ENCODE data around the gene FBLN1.
A peak's percentile ranks its signal among the peaks of the same experiment; 100 is the strongest.
"Not testable (repeated sequence)": the region's sequence is repeated elsewhere in the genome, so short reads cannot be mapped to it uniquely, and the experiment has no call there.

Gene FBLN1

DNA sequence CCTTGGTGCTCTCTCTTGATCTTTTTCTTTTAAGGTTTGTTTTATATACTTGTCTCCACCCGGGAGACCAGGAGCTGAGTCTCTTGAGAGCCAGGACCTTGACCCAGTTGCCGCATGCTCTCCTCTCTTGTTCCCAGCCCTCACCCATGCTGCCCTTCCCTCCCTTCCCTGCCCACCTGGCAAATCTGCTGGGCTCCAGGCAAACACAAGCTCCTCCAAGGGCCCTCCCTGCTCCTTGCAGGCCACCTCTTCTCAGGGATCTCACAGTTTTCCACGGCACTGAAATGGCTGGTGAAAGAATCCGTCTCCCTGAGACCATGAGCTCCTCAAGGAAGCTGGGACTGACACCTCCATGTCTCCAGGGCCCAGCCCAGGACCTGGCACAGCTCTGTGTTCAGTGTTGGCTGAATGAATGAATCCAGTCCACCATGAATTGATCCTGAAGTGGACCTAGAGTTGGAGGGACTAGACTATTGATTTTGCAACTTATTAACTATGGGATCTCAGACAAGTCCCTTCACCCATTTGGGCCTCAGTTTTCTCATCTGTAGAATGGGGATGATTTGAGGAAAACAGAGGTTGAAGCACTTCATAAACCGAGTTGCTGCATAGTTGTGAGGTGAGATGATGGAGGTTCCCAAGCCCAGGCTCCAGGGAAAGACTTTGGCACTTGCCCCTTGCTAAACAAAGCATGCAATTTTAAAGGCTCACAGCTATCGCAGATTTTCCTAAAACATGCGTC, 25.1 kb upstream of the FBLN1 start:
- no peak for DNase-seq

DNA sequence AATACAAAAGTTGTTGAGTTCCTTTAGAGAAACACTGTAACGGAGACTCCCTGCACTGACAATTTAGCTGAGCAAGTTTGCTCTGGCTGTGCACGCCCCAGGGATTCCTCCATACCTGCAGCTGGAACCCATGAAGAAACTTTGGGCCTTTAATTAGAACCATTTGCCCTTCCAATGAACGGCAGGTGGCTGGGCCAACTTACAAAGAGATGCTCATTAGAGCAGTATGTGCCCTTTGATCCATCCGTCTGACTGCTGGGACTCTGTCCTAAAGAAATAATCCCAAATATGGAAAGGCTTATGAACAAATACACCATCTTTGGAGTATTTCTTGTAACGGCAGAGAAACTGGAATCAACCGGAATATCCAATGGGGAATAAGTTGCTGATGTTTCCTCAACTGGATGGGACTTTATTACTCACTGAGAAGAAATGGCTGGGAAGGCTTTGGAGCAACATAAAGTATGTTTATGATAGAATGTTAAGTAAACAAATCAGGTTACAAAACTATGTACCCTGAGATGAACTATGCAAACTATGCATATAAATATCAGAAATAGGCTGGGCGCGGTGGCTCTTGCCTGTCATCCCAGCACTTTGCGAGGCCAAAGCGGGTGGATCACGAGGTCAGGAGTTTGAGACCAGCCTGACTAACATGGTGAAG, 24.4 kb upstream of the FBLN1 start:
- DNase-seq, result no peak

DNA sequence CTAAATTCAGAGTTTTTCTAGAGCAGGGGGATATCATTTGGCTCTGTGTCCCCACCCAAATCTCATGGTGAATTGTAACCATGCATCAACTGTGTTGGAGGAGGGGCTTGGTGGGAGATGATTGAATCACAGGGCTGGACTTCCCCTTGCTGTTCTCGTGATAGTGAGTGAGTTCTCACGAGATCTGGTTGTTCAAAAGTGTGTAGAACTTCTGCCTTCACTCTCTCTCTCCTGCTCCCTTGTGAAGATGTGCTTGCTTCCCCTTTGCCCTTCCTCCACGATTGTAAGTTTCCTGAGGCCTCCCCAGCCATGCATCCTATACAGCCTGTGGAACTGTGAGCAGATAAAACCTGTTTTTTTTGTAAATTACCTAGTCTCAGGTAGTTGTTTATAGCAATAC, 22.0 kb upstream of the FBLN1 start:
- DNase-seq, result no peak

DNA sequence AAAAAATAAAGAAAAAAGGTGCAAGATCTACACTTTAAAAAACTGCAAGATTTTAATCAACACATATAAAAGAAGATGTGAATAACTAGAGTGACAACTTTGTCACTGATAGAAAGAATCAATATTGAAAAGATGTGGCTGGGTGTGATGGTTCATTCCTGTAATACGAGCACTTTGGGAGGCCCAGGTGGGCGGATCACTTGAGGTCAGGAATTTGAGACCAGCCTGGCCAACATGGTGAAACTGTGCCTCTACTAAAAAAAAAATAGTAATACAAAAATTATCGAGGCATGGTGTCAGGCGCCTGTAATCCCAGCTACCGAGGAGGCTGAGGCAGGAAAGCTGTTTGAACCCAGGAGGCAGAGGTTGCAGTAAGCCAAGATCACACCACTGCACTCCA, 21.0 kb upstream of the FBLN1 start:
- no peak for DNase-seq

DNA sequence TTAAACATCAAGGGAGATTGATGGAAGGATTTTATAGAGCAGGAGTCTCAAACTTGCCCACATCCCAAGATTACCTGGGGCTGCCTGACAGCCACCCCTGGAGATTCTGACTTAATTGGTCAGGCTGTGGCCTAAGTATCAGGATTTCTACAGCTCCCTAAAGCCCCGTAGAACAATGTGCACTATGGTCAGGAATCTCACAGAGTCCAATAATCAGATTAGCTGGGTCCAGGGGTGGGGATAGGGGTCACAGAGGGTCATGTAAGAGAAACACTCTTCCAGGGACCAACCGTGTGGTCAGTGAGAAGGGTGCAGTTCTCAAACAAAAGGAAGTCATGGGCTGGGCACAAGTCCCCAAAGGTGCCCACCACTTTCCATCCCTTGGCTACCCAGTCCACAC, 20.5 kb upstream of the FBLN1 start:
- DNase-seq, result no peak

DNA sequence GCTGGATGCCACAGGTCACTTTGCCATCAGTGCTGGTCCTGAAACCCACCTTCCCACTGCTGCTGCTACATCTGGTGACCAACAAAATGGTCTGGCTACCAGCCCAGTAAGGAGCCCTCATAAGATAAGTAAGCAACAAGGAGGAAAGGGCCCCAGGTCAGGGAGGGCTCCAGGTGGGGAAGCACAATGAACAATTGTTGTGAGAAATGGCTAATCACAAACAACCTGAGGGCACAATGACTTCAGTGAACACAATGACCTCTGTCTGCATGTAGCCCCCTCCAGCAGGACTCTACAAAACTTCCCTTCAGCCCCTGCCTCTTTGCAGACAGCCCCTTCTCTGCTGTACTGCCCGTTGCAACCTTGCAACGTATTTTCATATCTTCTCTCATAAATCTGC, 19.4 kb upstream of the FBLN1 start:
- DNase-seq, result no peak

DNA sequence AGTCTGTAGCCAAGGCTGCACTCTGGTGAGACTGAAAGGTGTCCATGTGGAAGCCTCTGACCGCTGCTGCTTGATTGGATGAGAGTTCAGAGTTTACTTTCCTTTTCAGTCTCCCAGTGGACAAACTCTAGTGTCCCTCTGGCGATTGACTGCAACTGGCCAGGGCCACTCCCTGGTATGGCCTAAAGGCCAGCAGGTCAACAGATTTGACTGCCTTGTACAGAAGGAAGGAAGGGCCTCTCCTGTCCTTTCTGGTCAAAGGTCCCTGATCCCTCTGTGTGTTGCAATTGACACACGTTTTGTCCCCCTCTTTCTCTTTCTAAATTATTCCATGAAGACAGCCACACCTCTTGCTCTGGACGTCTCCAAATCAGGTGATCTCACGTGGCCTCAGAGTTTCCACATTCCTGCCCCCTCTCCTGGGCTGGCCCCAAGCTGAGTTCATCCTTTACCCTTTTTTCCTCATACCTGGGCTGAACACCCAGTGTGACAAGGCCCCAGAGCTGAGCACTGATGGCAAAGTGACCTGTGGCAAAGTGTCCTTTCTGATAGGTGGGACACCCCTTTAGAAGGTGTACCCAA, 18.7 kb upstream of the FBLN1 start:
- DNase-seq, result no peak

DNA sequence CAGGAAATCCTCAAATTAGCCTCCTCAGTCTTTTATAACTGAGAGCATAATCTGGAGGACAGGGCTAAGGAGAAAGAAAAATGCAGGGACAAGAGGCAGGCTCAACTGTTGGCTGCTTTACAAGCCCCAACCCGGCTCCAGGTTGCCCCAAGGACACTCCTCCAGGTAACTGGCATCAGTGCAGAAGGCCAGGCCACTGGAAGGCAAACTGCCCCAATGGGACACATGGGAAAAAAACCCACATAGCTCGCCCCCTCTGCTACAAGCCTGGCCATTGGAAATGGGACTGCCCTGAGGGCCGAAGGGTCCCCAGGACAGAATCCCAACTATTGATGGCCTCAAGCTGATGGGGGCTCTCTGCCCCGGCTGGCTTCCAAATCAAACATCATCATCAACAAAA, 17.9 kb upstream of the FBLN1 start:
- no peak for DNase-seq

DNA sequence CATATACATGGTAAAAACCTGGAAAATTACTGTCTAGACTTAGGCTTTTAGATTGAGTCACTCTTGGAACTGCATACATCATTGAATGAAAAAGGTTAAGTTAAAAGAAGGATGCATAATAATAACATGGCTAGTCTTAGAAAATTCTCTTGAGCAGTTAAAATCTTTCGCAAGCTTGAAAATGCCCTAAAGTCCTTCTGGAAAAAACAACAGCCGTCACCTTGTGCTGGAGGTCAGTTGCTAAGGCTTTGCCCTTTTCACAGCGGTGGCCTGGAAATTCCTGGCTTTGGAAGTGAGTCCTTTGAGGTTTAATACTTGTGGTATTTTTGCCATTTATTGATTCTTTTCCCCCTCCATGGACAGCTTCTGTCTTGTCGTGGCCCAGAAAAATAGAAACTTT, 17.4 kb upstream of the FBLN1 start:
- DNase-seq, result no peak

DNA sequence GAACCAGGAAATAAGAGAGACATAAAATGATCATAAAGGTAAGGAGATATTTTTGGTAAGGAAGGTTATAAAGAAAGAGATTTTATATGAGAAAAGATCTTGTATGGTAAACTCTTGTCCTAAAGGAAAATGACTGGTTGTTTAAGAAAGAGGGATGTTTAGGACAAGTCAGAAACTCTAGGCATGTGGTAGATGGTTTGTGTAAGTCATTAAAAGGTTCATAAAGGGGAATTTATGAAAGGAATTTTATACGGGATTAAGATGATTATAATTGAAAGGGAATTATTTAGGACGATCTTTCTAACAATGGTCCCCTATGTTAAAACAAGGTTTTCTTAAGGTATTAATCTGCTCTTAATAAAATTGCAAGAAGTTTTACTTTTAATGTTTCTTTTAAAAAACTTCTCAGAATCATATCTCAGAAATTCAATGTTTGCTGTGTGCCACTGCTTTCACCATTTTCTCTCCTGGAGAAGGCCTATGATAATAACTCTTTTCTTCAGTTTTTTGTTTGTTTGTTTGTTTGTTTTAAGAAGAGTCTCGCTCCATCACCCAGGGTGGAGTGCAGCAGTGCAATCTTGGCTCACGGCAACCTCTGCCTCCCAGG, 13.8 kb upstream of the FBLN1 start:
- DNase-seq, result no peak

DNA sequence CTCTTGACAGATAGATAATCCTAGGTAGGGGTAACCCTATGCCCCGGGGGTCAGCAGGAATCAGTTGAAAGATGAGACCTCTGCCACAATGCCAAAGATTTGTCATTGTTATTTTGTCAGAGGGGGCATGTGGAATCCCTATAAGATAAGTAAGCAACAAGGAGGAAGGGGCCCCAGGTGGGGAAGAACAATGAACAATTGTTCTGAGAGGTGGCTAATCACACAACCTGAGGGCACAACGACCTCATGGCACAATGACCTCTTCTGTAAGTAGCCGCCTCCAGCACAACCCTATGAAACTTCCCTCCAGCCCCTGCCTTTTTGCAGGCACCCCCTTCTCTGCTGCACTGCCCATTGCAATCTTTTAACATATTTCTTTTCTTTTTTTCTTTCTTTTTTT, 11.8 kb upstream of the FBLN1 start:
- DNase-seq, result no peak

DNA sequence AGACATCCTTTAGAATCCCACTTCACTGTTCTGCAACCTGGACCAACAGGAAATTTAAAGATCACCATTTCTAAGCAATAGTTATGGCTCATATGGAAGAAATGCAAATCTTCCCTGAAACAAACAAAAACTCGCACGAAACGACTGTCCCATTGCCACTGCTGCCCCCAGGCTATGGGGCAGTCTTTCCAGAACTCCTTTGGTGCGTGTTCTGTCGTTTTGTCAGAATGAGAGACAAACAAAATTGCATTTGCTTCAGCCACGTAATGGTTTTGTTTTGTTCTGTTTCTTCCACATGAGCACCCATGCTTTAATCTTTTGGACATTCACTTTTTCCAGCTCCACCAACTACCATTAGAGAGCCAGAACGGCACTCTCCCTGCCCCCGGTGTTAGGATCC, 10.8 kb upstream of the FBLN1 start:
- DNase-seq, result peak; percentile 0

DNA sequence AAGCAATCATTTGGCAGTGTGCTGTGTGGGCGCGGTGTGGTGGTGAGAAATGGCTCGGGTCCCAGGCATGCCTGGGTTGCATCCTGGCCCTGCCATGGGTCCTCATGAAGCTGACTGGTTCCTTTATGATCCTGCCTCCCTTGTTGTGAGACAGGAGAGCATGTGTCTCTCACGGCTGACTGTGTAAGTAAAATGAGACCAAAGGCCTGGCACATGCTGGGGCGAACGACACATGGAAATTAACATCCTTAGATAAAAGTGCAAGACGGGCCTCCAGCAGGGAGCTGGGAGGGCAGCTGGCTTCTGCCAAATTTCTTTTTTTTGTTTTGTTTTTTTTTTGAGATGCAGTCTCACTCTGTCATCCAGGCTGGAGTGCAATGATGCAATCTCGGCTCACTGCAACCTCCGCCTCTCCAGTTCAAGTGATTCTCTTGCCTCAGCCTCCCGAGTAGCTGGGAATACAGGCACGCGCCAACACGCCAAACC, 9.4 kb upstream of the FBLN1 start:
- DNase-seq, result peak; percentile 1

DNA sequence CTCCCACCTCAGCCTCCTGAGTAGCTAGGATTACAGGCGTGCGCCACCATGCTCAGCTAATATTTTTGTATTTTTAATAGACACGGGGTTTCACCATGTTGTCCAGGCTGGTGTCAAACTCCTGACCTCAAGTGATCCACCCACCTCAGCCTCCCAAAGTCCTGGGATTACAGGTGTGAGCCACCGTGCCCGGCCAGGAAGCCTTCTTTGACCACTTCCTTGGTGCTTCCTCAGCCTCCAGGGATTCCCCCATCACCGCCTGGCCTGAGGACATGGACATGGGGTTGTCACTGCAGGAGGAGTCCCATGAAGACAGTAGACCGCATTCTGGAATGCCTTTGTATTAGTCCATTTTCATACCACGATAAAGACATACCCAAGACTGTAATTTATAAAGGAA, 8.4 kb upstream of the FBLN1 start:
- not testable (repeated sequence) for DNase-seq

DNA sequence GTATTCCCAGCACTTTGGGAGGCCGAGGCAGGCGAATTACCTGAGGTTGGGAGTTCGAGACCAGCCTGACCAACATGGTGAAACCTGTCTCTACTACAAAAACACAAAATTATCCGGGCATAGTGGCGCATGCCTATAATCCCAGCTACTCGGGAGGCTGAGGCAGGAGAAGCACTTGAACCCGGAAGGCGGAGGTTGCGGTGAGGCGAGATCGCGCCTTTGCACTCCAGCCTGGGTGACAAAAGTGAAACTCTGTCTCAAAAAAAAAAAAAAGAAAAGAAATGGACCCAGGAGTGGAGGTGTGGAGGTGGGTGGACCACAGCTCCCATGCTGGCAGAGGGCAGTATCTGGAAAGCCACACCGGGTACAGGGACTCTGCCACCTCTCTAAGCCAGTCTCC, 7.1 kb upstream of the FBLN1 start:
- not testable (repeated sequence) for DNase-seq

DNA sequence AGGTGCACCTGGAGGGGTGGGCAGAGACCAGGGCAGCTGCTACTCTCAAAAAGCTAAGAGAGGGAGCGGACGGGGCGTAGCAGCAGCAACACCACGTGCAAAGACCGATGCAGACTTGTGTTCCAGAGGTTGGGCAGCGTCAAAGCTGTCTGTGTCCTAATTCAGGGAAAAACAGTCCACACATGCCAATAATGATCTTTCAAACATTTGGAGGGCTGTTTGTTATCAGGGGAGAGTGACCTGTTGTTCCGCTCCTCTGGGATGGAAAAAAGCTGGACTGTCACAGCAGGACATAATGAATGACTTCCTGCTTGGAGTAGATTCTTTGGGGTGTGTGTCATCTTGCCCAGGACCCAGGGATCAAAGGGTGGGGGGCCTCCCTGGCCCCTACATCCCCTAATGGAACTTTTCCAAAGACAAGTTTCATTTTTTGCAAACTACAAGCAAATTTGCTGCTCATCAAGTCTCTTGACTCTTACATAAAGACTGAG, 6.2 kb upstream of the FBLN1 start:
- DNase-seq, result peak; percentile 2

DNA sequence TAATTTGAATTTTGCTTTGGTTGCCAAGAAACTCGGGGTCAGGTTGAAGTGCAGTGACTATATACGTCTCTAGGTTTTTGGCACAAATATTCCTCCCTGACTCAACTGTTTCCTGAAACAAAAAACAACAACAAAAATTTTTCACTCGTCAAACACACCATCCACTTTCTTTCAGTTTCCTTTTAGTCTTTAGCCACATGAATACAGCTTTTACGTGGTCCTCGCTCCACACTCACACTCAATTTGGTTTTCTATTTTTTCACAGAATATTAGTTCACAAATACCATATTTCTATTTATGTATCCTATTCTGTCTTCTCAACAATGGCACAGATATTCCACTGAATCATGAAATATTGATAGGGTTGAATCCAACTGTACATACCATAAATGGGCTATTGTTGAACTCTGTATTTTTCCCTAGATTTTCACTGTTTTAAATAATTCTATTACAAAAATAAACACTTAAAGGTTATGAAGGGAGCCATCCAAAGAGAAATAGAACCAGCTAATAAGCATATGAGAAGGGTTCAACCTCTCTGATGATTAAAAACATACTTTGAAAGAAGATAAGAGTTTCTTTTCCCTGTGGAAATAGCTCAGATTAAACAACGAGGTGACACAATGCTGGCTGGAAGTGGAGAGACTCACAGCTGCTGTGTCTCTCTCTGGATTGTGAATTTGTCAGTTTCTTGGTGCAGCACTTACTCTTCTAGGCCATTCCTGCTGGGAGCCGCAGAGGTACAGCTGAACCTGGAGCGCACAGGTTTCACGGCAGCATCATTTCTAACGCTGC, 5.1 kb upstream of the FBLN1 start:
- DNase-seq, result peak; percentile 1

DNA sequence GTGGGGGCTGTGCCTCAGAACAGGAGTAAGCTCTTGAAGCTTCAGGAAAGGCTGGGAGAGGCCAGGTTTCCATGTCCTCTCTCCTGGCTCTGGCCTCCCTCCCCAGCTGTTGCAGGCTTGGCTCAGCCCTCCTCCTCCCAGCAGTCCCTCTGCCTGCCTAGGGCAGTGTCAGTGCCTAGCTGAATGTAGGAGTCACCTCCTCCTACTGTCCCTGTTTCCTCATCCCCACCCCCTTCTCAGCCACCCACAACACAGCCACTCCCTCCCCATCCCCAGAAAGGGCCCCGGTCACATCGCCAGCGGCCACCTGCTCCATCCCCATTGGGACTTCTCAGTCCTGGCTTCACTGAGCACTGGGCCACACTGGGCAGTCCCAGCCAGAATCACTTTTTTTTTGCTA, 2.9 kb upstream of the FBLN1 start:
- peak; percentile 1 for DNase-seq

DNA sequence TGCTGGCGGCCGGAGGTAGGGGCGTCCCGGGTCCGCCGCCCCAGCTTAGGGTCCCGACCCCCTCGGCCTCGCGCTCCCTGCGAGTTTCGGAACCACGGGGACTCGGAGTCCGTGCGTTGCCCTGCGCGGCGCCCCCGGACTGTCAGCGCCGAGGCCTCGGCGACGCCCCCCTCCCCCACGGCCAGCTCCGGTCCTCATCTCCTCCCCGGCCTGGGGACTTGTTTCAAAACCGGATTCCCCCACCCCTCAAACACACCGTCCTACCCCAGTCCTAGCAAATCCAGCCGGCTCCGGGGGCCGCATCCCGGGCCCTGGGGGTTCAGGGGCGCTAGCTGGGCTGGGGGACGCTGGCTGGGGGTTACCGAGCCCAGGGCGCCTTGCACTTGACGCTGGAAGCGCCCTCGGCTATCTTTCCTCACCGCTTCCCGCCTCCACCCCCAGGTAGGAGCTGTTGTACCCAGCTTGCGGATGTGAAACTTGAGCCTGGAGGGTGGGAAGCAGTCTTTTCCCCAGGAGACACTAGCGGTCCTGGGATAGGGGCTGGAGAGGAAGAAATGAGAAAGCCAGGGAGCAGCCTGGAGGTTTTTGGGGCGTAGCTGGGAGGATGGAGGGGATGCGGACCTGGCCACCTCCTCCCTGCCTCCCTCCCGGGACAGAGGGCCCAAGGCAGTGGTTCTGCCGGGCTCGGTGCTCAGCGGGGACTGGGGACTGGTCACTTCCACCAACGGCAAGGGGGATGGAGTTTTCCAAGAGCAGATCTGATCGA, 550 bp downstream of the FBLN1 start:
- peak; percentile 1 for DNase-seq

DNA sequence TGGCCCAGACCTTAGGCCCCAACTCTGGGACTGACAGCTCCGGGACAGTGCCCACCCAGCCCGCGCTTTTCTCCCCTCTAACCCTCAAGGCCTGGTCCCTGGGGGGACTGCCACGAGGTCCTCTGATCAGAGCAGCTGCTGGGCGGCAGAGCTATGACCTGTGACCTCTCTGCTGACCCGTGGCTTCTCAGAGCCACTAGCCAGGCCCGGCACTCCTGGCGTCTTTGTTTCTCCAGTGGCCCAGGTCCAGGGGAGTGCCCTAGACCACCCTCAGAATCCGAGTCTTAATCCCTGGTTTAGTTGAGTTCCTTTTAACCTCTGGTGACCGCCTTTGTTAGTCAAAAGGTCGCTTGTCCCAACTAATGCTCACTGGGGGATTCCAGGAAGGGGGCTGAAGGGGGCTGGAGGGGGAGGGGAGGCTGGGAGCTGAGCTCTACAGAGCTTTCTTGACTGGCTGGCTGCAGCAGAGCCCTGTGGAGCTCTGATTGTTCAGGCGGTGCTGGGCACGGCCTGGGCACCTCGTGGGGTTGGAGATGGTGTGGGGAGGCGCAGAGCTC, 1.2 kb downstream of the FBLN1 start:
- peak; percentile 1 for DNase-seq
